Suprapubic skin (tissue), 3 donors: ENCODE measurements around the gene CLPX.

ENCODE experiments used
- POLR2A ChIP-seq, 2 donors: fragments of 450-650 bp; IDR thresholded peaks; one replicate each; pipeline ENCODE4 v1.6.1; 2017; ENCODE audit warnings: antibody characterized with exemption in 2 of 2, mild to moderate bottlenecking in 2 of 2, moderate library complexity in 2 of 2
- TF ChIP-seq, protein P1 (sequence below), 2 donors: fragments of 200-600 bp in 1 of 2; fragments of 450-650 bp in 1 of 2; sonication (generic) in 1 of 2; IDR thresholded peaks; one replicate each; pipeline ENCODE4 v1.5.1; 2016 to 2019; ENCODE audit warnings: antibody characterized with exemption in 2 of 2, mild to moderate bottlenecking in 1 of 2, moderate library complexity in 1 of 2

GRCh38 chr15:65198571-65198970 is 13.4 kb upstream of the CLPX start:
- TF ChIP-seq, protein P1, sequence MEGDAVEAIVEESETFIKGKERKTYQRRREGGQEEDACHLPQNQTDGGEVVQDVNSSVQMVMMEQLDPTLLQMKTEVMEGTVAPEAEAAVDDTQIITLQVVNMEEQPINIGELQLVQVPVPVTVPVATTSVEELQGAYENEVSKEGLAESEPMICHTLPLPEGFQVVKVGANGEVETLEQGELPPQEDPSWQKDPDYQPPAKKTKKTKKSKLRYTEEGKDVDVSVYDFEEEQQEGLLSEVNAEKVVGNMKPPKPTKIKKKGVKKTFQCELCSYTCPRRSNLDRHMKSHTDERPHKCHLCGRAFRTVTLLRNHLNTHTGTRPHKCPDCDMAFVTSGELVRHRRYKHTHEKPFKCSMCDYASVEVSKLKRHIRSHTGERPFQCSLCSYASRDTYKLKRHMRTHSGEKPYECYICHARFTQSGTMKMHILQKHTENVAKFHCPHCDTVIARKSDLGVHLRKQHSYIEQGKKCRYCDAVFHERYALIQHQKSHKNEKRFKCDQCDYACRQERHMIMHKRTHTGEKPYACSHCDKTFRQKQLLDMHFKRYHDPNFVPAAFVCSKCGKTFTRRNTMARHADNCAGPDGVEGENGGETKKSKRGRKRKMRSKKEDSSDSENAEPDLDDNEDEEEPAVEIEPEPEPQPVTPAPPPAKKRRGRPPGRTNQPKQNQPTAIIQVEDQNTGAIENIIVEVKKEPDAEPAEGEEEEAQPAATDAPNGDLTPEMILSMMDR (IDR thresholded peaks at IDR 0.05), result no peak
- no peak for TF ChIP-seq POLR2A (IDR thresholded peaks at IDR 0.05)
